ENCODE data around the gene SPAG16.

- no peak for TF ChIP-seq CTCF (IDR thresholded peaks at IDR 0.05; ENCODE audit: low read depth, low read length)
- TF ChIP-seq EZH2phosphoT487 (IDR thresholded peaks at IDR 0.05; ENCODE audit: low read depth), result no peak
Observed at GRCh38 chr2:214393796-214394195, 1109.5 kb downstream of the SPAG16 start.
